ENCODE results near the gene SLC22A14.
A peak's percentile ranks its signal among the peaks of the same experiment; 100 is the strongest.
"Not testable (repeated sequence)": the region's sequence is repeated elsewhere in the genome, so short reads cannot be mapped to it uniquely, and the experiment has no call there.

The SLC22A14 gene

GRCh38 chr3:38281895-38282686 is at the start of gene SLC22A14:
Gene SLC22A14 (plus strand): TSS chr3:38282294. CDS start chr3:38306027, 23,733 bp downstream.
- no peak for DNase-seq (ENCODE audit: low read depth, low spot score)

- DNase-seq (ENCODE audit: low read depth, low spot score), result no peak
Observed at GRCh38 chr3:38232701-38233100, 49.4 kb upstream of the SLC22A14 start.

GRCh38 chr3:38235466-38235865 is 46.6 kb upstream of the SLC22A14 start:
- no peak for DNase-seq (ENCODE audit: low read depth, low spot score)

- no peak for DNase-seq (ENCODE audit: low read depth, low spot score)
Observed at GRCh38 chr3:38238416-38239008, 43.6 kb upstream of the SLC22A14 start.

- not testable (repeated sequence) for DNase-seq (ENCODE audit: low read depth, low spot score)
Observed at GRCh38 chr3:38242812-38243211, 39.3 kb upstream of the SLC22A14 start.

- DNase-seq (ENCODE audit: low read depth, low spot score), result no peak
Observed at GRCh38 chr3:38245930-38246329, 36.2 kb upstream of the SLC22A14 start.

- peak; percentile 92 for DNase-seq (ENCODE audit: low read depth, low spot score)
Observed at GRCh38 chr3:38247366-38248035, 34.6 kb upstream of the SLC22A14 start.

- no peak for DNase-seq (ENCODE audit: low read depth, low spot score)
Observed at GRCh38 chr3:38250198-38250597, 31.9 kb upstream of the SLC22A14 start.

- no peak for DNase-seq (ENCODE audit: low read depth, low spot score)
Observed at GRCh38 chr3:38251197-38251596, 30.9 kb upstream of the SLC22A14 start.

GRCh38 chr3:38253704-38254103 is 28.4 kb upstream of the SLC22A14 start:
- no peak for DNase-seq (ENCODE audit: low read depth, low spot score)

- no peak for DNase-seq (ENCODE audit: low read depth, low spot score)
Observed at GRCh38 chr3:38254872-38255271, 27.2 kb upstream of the SLC22A14 start.

- DNase-seq (ENCODE audit: low read depth, low spot score), result no peak
Observed at GRCh38 chr3:38255627-38256026, 26.5 kb upstream of the SLC22A14 start.

- DNase-seq (ENCODE audit: low read depth, low spot score), result peak; percentile 69
Observed at GRCh38 chr3:38257583-38257982, 24.5 kb upstream of the SLC22A14 start.

GRCh38 chr3:38260474-38260873 is 21.6 kb upstream of the SLC22A14 start:
- no peak for DNase-seq (ENCODE audit: low read depth, low spot score)

GRCh38 chr3:38264353-38264771 is 17.7 kb upstream of the SLC22A14 start:
- no peak for DNase-seq (ENCODE audit: low read depth, low spot score)

- DNase-seq (ENCODE audit: low read depth, low spot score), result no peak
Observed at GRCh38 chr3:38264779-38265178, 17.3 kb upstream of the SLC22A14 start.

GRCh38 chr3:38265604-38266307 is 16.3 kb upstream of the SLC22A14 start, which contains the start of gene SLC22A13:
Gene SLC22A13 (plus strand): TSS chr3:38265812. CDS start chr3:38265861, 49 bp downstream.
- no peak for DNase-seq (ENCODE audit: low read depth, low spot score)

GRCh38 chr3:38266810-38267209 is 15.3 kb upstream of the SLC22A14 start:
- DNase-seq (ENCODE audit: low read depth, low spot score), result no peak

- no peak for DNase-seq (ENCODE audit: low read depth, low spot score)
Observed at GRCh38 chr3:38267662-38268061, 14.4 kb upstream of the SLC22A14 start.

GRCh38 chr3:38268087-38268486 is 14.0 kb upstream of the SLC22A14 start:
- DNase-seq (ENCODE audit: low read depth, low spot score), result no peak

- DNase-seq (ENCODE audit: low read depth, low spot score), result no peak
Observed at GRCh38 chr3:38268522-38268921, 13.6 kb upstream of the SLC22A14 start.

GRCh38 chr3:38270606-38271005 is 11.5 kb upstream of the SLC22A14 start:
- DNase-seq (ENCODE audit: low read depth, low spot score), result no peak
